H1 (cell line): ENCODE measurements around the gene CYSRT1.

ENCODE experiments used
- BCL11A ChIP-seq, 2 experiments: IDR thresholded peaks; one replicate each; pipeline ENCODE4 v1.6.1; 2011; ENCODE audit warnings: low read depth in 2 of 2, low read length in 2 of 2, mild to moderate bottlenecking in 2 of 2
- BRCA1 ChIP-seq: IDR thresholded peaks from 2 replicates; pipeline ENCODE4 v1.6.1; 2012; ENCODE audit warnings: low read depth, low read length, improper control_type of control experiment
- CTCF ChIP-seq, 3 experiments: IDR thresholded peaks; 1 replicate in 2 of 3; 2 replicates in 1 of 3; pipeline versions ENCODE4 v1.5.1 to v1.6.1; 2011; ENCODE audit warnings: low read length in 3 of 3, mild to moderate bottlenecking in 3 of 3, inconsistent platforms in 2 of 3, low read depth in 1 of 3, moderate library complexity in 1 of 3; ENCODE audit not compliant: insufficient read depth in 1 of 3; ENCODE audit errors: control extremely low read depth in 1 of 3
- KDM1A ChIP-seq: fragments of 200-600, 300-600 bp; sonication (generic); IDR thresholded peaks from 2 replicates; pipeline ENCODE4 v1.7.1; 2016; ENCODE audit warnings: mild to moderate bottlenecking, low read length, borderline replicate concordance
- POLR2A ChIP-seq, 2 experiments: IDR thresholded peaks; 1 replicate in 1 of 2; 2 replicates in 1 of 2; pipeline ENCODE4 v1.6.1; 2011; ENCODE audit warnings: low read depth in 2 of 2, low read length in 2 of 2, mild to moderate bottlenecking in 2 of 2; ENCODE audit errors: control extremely low read depth in 1 of 2
- POLR2AphosphoS5 ChIP-seq: IDR thresholded peaks from 2 replicates; pipeline ENCODE4 v1.6.1; 2011; ENCODE audit warnings: low read depth, low read length
- RAD21 ChIP-seq, 2 experiments: IDR thresholded peaks in 1 of 2; conservative IDR thresholded peaks in 1 of 2; 2 replicates each; pipeline ENCODE4 v1.6.1; 2011; ENCODE audit warnings: low read depth in 2 of 2, low read length in 2 of 2, improper control_type of control experiment in 1 of 2, inconsistent platforms in 1 of 2, mild to moderate bottlenecking in 1 of 2, moderate library complexity in 1 of 2
- TBP ChIP-seq: IDR thresholded peaks from 2 replicates; pipeline ENCODE4 v1.6.1; 2011; ENCODE audit warnings: low read depth, low read length, improper control_type of control experiment

- TF ChIP-seq CTCF (IDR thresholded peaks at IDR 0.05; ENCODE audit: control extremely low read depth in 1 of 3, insufficient read depth in 1 of 3, low read depth in 1 of 3, low read length in 3 of 3), result no peak
- TF ChIP-seq BRCA1, result no peak
- no peak for TF ChIP-seq POLR2A (IDR thresholded peaks at IDR 0.05; ENCODE audit: control extremely low read depth in 1 of 2, low read depth in 2 of 2, low read length in 2 of 2)
- TF ChIP-seq POLR2AphosphoS5, result no peak
- no peak for TF ChIP-seq RAD21 (IDR thresholded peaks at IDR 0.05 in 1 of 2, conservative IDR thresholded peaks at IDR 0.05 in 1 of 2; ENCODE audit: low read depth in 2 of 2, low read length in 2 of 2)
- TF ChIP-seq BCL11A (IDR thresholded peaks at IDR 0.05; ENCODE audit: low read depth in 2 of 2, low read length in 2 of 2), result no peak
- no peak for TF ChIP-seq TBP
- no peak for TF ChIP-seq KDM1A
Measured at GRCh38 chr9:137206602-137207001, 18.4 kb upstream of the CYSRT1 start.
